ENCODE results near the gene ST3GAL3.

ST3GAL3 gene

GRCh38 chr1:43804569-43804968 is 97.2 kb downstream of the ST3GAL3 start:
- DNase-seq (no peak), ATAC-seq (ENCODE audit: insufficient read depth, low read depth) (no peak)
- Histone ChIP-seq H3K36me3 (ENCODE audit: insufficient read depth, low read length) (peaks cover 15% of the 10 kb centered on the region), H3K79me2 (ENCODE audit: insufficient read depth, low read length) (no peaks in the 10 kb centered on the region), H3K4me2 (ENCODE audit: insufficient read depth, low read length) (no peak overlapping the region), H2AFZ (ENCODE audit: low read depth, low read length) (no peak overlapping the region), H3K27me3 (ENCODE audit: insufficient read depth, low read length, poor library complexity) (no peaks in the 10 kb centered on the region), H4K20me1 (ENCODE audit: insufficient read depth, low read length) (no peaks in the 10 kb centered on the region; the same call in 1 of the 2 replicates), H3K9me3 (ENCODE audit: insufficient read depth, low read length, severe bottlenecking) (peaks cover 8% of the 10 kb centered on the region), H3K4me1 (ENCODE audit: insufficient read depth, low read length) (no peaks in the 10 kb centered on the region), H3K4me3 (ENCODE audit: low read depth in 1 of 2, low read length in 2 of 2) (no peak overlapping the region), H3K9ac (ENCODE audit: low read depth, low read length) (no peak overlapping the region), H3K27ac (ENCODE audit: low read length) (no peak overlapping the region)
- TF ChIP-seq, protein P1, sequence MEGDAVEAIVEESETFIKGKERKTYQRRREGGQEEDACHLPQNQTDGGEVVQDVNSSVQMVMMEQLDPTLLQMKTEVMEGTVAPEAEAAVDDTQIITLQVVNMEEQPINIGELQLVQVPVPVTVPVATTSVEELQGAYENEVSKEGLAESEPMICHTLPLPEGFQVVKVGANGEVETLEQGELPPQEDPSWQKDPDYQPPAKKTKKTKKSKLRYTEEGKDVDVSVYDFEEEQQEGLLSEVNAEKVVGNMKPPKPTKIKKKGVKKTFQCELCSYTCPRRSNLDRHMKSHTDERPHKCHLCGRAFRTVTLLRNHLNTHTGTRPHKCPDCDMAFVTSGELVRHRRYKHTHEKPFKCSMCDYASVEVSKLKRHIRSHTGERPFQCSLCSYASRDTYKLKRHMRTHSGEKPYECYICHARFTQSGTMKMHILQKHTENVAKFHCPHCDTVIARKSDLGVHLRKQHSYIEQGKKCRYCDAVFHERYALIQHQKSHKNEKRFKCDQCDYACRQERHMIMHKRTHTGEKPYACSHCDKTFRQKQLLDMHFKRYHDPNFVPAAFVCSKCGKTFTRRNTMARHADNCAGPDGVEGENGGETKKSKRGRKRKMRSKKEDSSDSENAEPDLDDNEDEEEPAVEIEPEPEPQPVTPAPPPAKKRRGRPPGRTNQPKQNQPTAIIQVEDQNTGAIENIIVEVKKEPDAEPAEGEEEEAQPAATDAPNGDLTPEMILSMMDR (IDR thresholded peaks at IDR 0.05; ENCODE audit: borderline replicate concordance, extremely low read depth, low read length, poor library complexity, severe bottlenecking), result no peak
- no peak for TF ChIP-seq EZH2 (IDR thresholded peaks at IDR 0.05; ENCODE audit: borderline replicate concordance, low read depth, low read length, severe bottlenecking)

DNA sequence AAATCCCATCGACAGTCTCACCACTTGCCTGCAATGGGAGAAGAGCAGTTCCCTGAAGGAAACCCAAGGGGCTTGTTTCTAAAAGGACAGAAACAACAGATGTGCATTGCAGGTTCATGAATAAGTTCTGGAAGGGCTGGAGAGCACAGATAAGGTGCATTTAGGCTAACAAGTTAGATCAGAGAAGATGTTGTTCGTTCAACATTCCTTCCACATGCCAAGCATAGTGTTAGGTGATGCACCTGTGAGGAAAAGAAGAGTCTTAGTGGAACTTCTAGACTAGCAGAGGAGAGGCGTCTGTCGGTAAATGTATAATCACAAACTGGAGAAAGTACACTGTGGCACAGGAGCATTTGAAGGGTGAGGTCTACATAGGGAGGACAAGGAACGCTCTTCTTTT is 98.0 kb downstream of the ST3GAL3 start:
- DNase-seq (no peak), ATAC-seq (ENCODE audit: insufficient read depth, low read depth) (no peak)
- TF ChIP-seq, protein P1 (IDR thresholded peaks at IDR 0.05; ENCODE audit: borderline replicate concordance, extremely low read depth, low read length, poor library complexity, severe bottlenecking), result no peak
- no peak for TF ChIP-seq EZH2 (IDR thresholded peaks at IDR 0.05; ENCODE audit: borderline replicate concordance, low read depth, low read length, severe bottlenecking)
- no peak overlapping the region for H2AFZ ChIP-seq (ENCODE audit: low read depth, low read length)
- no peaks in the 10 kb centered on the region; the same call in 1 of the 2 replicates for H4K20me1 ChIP-seq (ENCODE audit: insufficient read depth, low read length)
- H3K4me1 ChIP-seq (ENCODE audit: insufficient read depth, low read length), result no peaks in the 10 kb centered on the region
- peaks cover 8% of the 10 kb centered on the region for H3K9me3 ChIP-seq (ENCODE audit: insufficient read depth, low read length, severe bottlenecking)
- H3K9ac ChIP-seq (ENCODE audit: low read depth, low read length), result no peak overlapping the region
- H3K36me3 ChIP-seq (ENCODE audit: insufficient read depth, low read length), result peaks cover 15% of the 10 kb centered on the region
- no peak overlapping the region for H3K4me3 ChIP-seq (ENCODE audit: low read depth in 1 of 2, low read length in 2 of 2)
- H3K4me2 ChIP-seq (ENCODE audit: insufficient read depth, low read length), result no peak overlapping the region
- H3K27ac ChIP-seq (ENCODE audit: low read length), result no peak overlapping the region
- no peaks in the 10 kb centered on the region for H3K27me3 ChIP-seq (ENCODE audit: insufficient read depth, low read length, poor library complexity)
- no peaks in the 10 kb centered on the region for H3K79me2 ChIP-seq (ENCODE audit: insufficient read depth, low read length)

GRCh38 chr1:43806183-43806582 is 98.8 kb downstream of the ST3GAL3 start:
- H2AFZ ChIP-seq (ENCODE audit: low read depth, low read length), result no peak overlapping the region

More at GRCh38 chr1:43806183-43806582, 98.8 kb downstream of the ST3GAL3 start:
- DNase-seq (no peak), ATAC-seq (ENCODE audit: insufficient read depth, low read depth) (no peak)
- Histone ChIP-seq H3K4me1 (ENCODE audit: insufficient read depth, low read length) (no peaks in the 10 kb centered on the region), H4K20me1 (ENCODE audit: insufficient read depth, low read length) (no peaks in the 10 kb centered on the region; the same call in 1 of the 2 replicates), H3K79me2 (ENCODE audit: insufficient read depth, low read length) (no peaks in the 10 kb centered on the region), H3K4me3 (ENCODE audit: low read depth in 1 of 2, low read length in 2 of 2) (no peak overlapping the region), H3K4me2 (ENCODE audit: insufficient read depth, low read length) (no peak overlapping the region), H3K27me3 (ENCODE audit: insufficient read depth, low read length, poor library complexity) (no peaks in the 10 kb centered on the region), H3K27ac (ENCODE audit: low read length) (no peak overlapping the region), H3K36me3 (ENCODE audit: insufficient read depth, low read length) (peaks cover 15% of the 10 kb centered on the region), H3K9me3 (ENCODE audit: insufficient read depth, low read length, severe bottlenecking) (peaks cover 8% of the 10 kb centered on the region), H3K9ac (ENCODE audit: low read depth, low read length) (no peak overlapping the region)
- TF ChIP-seq, protein P1 (IDR thresholded peaks at IDR 0.05; ENCODE audit: borderline replicate concordance, extremely low read depth, low read length, poor library complexity, severe bottlenecking), result no peak
- no peak for TF ChIP-seq EZH2 (IDR thresholded peaks at IDR 0.05; ENCODE audit: borderline replicate concordance, low read depth, low read length, severe bottlenecking)

Data from DND-41 (cell line).